ENCODE results near the gene GFI1. TPM values are rescaled to one million over a fixed set of nuclear protein-coding genes. Genes with fewer than 3 reads are reported as not detected.

Gene GFI1
- polyA plus RNA-seq, 2 of the 4 experiments (the other 2 are of a cell fraction) = 0.08 to 0.18 TPM

DNA sequence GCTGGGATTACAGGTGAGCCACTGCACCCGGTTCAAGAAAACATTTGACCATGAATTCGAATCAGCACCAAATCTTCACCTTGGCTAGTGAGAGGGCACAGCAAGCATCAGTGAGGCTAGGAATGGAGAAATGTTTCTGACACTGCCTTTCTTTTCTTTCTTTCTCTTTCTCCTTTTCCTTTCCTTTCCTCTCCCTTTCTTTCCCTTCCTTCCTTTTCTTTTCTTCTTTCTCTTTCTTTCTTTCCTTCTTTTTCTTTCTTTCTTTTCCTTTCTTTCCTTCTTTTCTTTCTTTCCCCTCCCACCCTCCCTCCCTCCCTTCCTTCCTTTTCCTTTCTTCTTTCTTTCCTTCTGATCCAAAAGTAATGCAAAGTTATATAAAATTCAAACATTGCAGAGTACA is 40.9 kb downstream of the GFI1 start:
- ChIA-PET POLR2A (no interaction called here), CTCF (no interaction called here)
- Histone ChIP-seq H3K4me1 (peaks cover 2% of the 10 kb centered on the region; the same call in 1 of the 3 replicates), H3K27ac (no peak overlapping the region), H3K4me3 (no peak overlapping the region), H3K9me3 (no peaks in the 10 kb centered on the region), H3K4me2 (no peak overlapping the region)
- FAIRE-seq (no peak), ATAC-seq (no peak), DNase-seq (ENCODE audit: low read depth in 1 of 2, low spot score in 1 of 2) (no peak)
- WGBS (ENCODE audit: missing lambda C conversion rate) = 36% methylated on average over 2 of the region's 2 CpGs
- TF ChIP-seq, protein P1, sequence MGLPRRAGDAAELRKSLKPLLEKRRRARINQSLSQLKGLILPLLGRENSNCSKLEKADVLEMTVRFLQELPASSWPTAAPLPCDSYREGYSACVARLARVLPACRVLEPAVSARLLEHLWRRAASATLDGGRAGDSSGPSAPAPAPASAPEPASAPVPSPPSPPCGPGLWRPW (IDR thresholded peaks at IDR 0.05) = no peak
- TF ChIP-seq CHD2 (IDR thresholded peaks at IDR 0.05; ENCODE audit: low read length, partially characterized antibody) = no peak
- no peak for TF ChIP-seq HDAC2 (IDR thresholded peaks at IDR 0.05)
- TF ChIP-seq FOSL2 (IDR thresholded peaks at IDR 0.05) = no peak
- no peak for TF ChIP-seq FOSL2 (CRISPR knock-in tag; IDR thresholded peaks at IDR 0.05)
- no peak for TF ChIP-seq SREBF2 (IDR thresholded peaks at IDR 0.05)
- no peak for TF ChIP-seq JUN (IDR thresholded peaks at IDR 0.05)
- TF ChIP-seq KDM1A (IDR thresholded peaks at IDR 0.05; ENCODE audit: low read depth) = no peak
- no peak for TF ChIP-seq POLR2A (IDR thresholded peaks at IDR 0.05; ENCODE audit: low read length)
- no peak for TF ChIP-seq BHLHE40 (IDR thresholded peaks at IDR 0.05; ENCODE audit: low read depth, low read length)
- no peak for TF ChIP-seq MAZ (IDR thresholded peaks at IDR 0.05; ENCODE audit: borderline replicate concordance, low read depth, low read length)
- no peak for TF ChIP-seq BCL3 (IDR thresholded peaks at IDR 0.05)
- TF ChIP-seq ZC3H11A (IDR thresholded peaks at IDR 0.05) = no peak
- TF ChIP-seq PHF8 (IDR thresholded peaks at IDR 0.05; ENCODE audit: borderline replicate concordance, low read depth) = no peak

GRCh38 chr1:92444351-92444750 is 42.4 kb downstream of the GFI1 start:
- 73% methylated on average over 1 of the region's 1 CpG for WGBS (ENCODE audit: missing lambda C conversion rate)
- H3K4me2 ChIP-seq = no peak overlapping the region
- CTCF ChIA-PET = interaction anchor here (0.6 kb wide), 1 partner anchor 130 kb away, joined by 4 read pairs; no protein-coding TSS in a partner anchor
- TF ChIP-seq MAX (IDR thresholded peaks at IDR 0.05) (no peak), CHD2 (IDR thresholded peaks at IDR 0.05; ENCODE audit: low read length, partially characterized antibody) (no peak), RAD21 (conservative IDR thresholded peaks at IDR 0.05 in 1 of 2, IDR thresholded peaks at IDR 0.05 in 1 of 2) (no peak), NPAS2 (CRISPR knock-in tag; IDR thresholded peaks at IDR 0.05; ENCODE audit: borderline replicate concordance) (no peak), PHF8 (IDR thresholded peaks at IDR 0.05; ENCODE audit: borderline replicate concordance, low read depth) (no peak), JUN (IDR thresholded peaks at IDR 0.05) (no peak), MAZ (IDR thresholded peaks at IDR 0.05; ENCODE audit: borderline replicate concordance, low read depth, low read length) (no peak), ESRRA (IDR thresholded peaks at IDR 0.05; ENCODE audit: borderline replicate concordance, low read length) (no peak), ZNF302 (CRISPR knock-in tag; IDR thresholded peaks at IDR 0.05) (no peak)
- TF ChIP-seq, protein P2, sequence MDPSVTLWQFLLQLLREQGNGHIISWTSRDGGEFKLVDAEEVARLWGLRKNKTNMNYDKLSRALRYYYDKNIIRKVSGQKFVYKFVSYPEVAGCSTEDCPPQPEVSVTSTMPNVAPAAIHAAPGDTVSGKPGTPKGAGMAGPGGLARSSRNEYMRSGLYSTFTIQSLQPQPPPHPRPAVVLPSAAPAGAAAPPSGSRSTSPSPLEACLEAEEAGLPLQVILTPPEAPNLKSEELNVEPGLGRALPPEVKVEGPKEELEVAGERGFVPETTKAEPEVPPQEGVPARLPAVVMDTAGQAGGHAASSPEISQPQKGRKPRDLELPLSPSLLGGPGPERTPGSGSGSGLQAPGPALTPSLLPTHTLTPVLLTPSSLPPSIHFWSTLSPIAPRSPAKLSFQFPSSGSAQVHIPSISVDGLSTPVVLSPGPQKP (IDR thresholded peaks at IDR 0.05; ENCODE audit: low read depth, low read length) = no peak
- TF ChIP-seq, protein P3, sequence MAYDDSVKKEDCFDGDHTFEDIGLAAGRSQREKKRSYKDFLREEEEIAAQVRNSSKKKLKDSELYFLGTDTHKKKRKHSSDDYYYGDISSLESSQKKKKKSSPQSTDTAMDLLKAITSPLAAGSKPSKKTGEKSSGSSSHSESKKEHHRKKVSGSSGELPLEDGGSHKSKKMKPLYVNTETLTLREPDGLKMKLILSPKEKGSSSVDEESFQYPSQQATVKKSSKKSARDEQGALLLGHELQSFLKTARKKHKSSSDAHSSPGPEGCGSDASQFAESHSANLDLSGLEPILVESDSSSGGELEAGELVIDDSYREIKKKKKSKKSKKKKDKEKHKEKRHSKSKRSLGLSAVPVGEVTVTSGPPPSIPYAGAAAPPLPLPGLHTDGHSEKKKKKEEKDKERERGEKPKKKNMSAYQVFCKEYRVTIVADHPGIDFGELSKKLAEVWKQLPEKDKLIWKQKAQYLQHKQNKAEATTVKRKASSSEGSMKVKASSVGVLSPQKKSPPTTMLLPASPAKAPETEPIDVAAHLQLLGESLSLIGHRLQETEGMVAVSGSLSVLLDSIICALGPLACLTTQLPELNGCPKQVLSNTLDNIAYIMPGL (CRISPR knock-in tag; IDR thresholded peaks at IDR 0.05; ENCODE audit: borderline replicate concordance) = no peak
- no peak overlapping the region for H3K27ac ChIP-seq
- H3K9me3 ChIP-seq = no peaks in the 10 kb centered on the region
- FAIRE-seq (no peak), DNase-seq (ENCODE audit: low read depth in 1 of 2, low spot score in 1 of 2) (no peak), ATAC-seq (no peak)
- POLR2A ChIA-PET = no interaction called here
- H3K4me3 ChIP-seq = no peak overlapping the region
- peaks cover 2% of the 10 kb centered on the region; the same call in 1 of the 3 replicates for H3K4me1 ChIP-seq

Data from A549 (cell line).